HG03457 (cell line): ENCODE measurements around the gene BTBD10.
"Not testable (repeated sequence)": the region's sequence is repeated elsewhere in the genome, so short reads cannot be mapped to it uniquely, and the experiment has no call there.

ENCODE experiments used
- ATAC-seq: cut with Tn5 transposase; IDR thresholded peaks from one replicate; pipeline ENCODE4 v1.9.1; 2021; ENCODE audit warnings: moderate number of reproducible peaks; ENCODE audit not compliant: unreplicated experiment

Gene BTBD10

DNA sequence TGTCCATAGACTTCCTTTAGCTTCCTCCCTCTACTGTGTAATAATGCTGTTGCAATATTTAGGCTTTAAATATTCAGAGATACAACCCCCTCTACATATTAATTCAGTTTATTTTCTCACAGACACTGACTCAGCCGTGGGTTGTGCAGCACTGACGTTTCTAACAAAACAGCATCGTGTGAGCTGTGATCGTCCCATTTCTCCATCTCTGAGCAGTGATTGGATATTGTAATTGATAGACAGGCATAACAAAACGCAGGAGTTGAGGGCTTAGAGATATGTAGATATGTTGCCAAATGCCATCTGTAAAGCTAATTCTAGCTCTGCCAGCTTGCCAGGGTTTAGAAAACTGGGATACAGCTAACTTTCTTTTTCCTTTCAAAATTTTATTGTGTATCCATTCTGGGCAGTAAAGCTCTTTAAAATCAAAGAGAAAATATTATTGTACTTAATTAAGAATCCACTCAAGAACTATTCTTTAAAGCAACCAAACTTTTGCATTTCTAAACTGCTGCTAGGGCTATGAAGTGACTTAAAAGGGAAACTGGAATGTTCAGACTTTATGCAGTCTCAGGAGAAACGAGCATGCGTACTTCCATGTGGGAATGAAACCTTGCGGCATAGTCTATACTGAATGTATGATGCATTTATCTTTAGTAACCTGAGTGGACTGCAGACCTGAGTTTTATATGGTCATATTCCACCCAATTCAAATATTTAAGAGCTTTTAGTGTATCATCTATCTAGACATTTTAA, 22.7 kb downstream of the BTBD10 start:
- no peak for ATAC-seq

DNA sequence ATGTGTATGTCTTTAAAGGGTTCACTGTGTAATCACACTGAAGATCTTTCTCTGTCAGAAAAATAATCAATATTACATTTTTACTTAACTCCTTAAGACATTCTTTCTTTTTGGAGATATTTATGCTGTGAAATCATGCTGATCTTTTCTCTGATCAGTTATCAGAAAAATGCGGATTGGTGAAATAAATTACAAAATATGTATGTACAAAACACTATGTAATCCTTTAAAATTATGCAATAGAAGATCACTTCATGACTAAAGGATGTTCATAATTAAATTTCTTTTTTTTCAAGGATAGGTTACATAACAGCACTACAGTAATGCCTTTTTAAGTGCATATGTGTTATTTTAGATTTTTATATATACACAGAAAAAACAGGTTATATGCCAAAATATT, 24.7 kb downstream of the BTBD10 start:
- ATAC-seq: no peak

- ATAC-seq: not testable (repeated sequence)
Measured at GRCh38 chr11:13436836-13437235, 26.2 kb downstream of the BTBD10 start.

- ATAC-seq: no peak
Measured at GRCh38 chr11:13434247-13435205, 28.5 kb downstream of the BTBD10 start.

DNA sequence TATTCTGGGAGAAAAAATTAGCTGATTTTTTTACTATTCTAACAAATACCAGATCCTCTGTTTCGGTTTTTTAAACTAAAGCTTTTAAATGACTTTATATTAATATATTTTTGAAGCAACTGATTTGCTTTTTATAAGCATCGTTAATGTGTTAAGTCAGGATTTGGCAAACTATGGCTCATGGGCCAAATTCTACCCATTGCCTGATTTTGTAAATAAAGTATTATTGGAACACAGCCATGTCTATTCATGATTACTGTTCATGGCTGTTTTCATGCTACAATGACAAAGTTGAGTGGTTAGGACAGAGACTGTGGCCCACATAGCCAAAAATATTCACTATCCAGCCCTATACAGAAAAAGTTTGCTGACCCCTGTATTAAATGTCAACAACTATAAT, 29.6 kb downstream of the BTBD10 start:
- ATAC-seq: no peak

DNA sequence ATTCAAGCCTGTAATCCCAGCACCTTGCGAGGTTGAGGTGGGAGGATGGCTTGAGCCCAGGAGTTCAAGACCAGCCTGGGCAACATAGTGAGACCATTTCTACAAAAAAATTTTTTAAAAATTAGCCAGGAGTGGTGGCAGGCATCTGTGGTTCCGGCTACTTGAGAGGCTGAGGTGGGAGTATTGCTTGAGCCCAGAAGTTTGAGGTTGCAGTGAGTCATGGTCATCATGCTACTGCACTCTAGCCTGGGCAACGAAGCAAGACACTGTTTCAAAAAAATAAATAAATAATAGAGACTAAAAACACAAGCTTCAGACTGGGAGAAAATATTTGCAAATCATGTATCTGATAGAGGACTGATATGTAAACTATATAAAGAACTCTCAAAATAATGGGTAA, 33.2 kb downstream of the BTBD10 start:
- ATAC-seq: no peak

GRCh38 chr11:13429288-13429687, 33.7 kb downstream of the BTBD10 start:
- no peak for ATAC-seq

- ATAC-seq: no peak
Measured at GRCh38 chr11:13427440-13427839, 35.6 kb downstream of the BTBD10 start.

DNA sequence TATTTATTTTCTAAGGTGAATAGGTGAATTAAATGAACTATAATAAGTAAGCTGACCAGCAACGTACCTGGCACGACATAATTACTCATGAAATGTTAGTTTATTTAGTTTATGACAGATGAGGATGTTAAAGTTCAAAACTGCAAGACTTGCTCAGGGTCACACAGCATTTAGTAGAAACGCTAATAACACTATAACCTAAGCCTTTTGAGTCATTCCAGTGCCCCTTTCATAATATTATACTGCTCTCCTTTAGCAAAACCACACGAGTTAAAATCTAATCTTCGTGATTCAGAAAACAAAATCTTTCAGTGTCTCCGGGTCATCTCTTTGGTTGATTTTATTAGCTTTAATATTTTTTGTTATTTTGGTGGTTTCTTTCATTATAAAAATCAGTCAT, 39.6 kb downstream of the BTBD10 start:
- no peak for ATAC-seq

DNA sequence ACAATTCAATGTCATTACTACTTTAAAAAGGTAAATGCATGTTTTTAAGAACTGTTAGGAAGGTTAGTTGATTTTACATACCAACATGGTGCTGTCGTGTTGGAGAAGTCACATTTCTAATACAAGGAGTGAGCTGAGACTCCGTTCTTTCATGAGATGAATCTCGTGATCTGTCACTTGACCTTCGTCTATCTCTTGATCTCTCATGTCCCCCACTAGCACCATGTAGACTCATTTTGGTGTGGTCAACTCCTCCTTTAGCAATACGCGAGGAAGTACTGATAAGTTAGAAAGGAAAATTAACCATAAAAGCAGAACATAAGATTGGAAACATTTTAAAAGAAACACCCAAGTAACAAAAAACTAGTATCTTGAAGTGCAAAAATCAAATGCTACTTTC, 41.5 kb downstream of the BTBD10 start:
- no peak for ATAC-seq

- ATAC-seq: no peak
Measured at GRCh38 chr11:13415201-13415600, 47.8 kb downstream of the BTBD10 start.

- no peak for ATAC-seq
Measured at GRCh38 chr11:13405220-13405619, 57.8 kb downstream of the BTBD10 start.

- ATAC-seq: not testable (repeated sequence)
Measured at GRCh38 chr11:13398335-13398734, 64.7 kb downstream of the BTBD10 start.

- no peak for ATAC-seq
Measured at GRCh38 chr11:13391217-13391616, 71.8 kb downstream of the BTBD10 start.

DNA sequence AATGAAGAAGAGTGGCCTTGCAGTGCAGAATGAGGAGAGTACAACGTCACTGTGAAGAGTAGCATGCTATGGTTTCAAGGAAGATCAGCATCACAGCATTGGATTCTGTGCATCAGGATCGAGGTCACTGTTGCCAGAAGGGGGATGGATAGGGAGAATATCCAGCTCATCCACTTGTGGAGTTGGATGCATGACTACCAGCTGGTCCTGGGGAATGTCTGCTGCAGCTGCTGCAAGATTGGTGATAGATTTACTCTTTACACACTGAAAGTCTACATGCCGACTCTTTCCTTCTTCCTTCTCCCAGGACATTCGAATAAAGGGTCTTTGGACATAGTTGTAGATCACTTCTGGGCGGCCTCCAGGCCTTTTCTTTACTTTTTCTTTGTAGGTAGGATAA, 74.3 kb downstream of the BTBD10 start:
- ATAC-seq: no peak

DNA sequence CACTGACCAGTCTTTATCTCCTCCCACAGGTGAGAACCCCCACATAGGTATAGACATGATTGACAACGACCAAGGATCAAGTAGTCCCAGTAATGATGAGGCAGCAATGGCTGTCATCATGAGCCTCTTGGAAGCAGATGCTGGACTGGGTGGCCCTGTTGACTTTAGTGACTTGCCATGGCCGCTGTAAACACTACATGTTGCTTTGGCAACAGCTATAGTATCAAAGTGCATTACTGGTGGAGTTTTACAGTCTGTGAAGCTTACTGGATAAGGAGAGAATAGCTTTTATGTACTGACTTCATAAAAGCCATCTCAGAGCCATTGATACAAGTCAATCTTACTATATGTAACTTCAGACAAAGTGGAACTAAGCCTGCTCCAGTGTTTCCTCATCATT, 76.5 kb downstream of the BTBD10 start:
- ATAC-seq: no peak

- ATAC-seq: no peak
Measured at GRCh38 chr11:13384908-13385640, 77.9 kb downstream of the BTBD10 start.

DNA sequence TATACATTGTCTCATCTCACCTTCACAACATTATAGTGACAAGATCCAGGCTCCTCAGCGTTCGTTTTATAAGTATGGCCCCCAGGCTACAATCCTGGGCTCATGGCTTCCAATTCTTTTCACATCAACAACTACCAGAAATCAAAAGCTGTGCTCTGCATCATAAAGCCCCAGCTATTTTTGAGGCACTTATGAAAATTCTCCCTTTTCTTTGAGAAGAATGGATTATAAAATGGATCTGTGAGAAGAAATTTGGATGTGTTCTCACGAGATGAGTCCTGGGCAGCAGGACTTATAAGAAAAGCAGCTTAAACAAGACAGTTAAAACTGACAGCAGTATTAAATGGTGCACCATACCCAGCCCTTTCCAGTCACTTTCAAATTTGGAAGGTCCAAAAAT, 80.3 kb downstream of the BTBD10 start:
- no peak for ATAC-seq

GRCh38 chr11:13380731-13381130, 82.3 kb downstream of the BTBD10 start:
- ATAC-seq: no peak

DNA sequence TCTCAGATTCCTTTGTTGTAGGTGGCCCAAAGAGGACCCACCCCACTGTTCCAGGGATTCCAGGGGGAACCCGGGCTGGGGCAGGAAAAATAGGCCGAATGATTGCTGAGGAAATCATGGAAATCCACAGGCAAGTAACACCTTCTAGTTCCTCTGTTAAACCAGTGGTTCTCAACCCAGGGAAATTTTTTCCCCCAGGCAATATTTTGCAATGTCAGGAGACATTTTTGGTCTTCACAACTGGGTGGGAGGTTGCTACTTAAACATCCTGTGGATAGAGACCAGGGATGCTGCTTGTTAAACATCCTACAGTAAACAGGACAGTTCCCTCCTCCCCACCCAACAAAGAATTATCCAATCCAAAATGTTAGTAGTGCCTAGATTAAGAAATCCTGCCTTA, 84.7 kb downstream of the BTBD10 start:
- no peak for ATAC-seq

DNA sequence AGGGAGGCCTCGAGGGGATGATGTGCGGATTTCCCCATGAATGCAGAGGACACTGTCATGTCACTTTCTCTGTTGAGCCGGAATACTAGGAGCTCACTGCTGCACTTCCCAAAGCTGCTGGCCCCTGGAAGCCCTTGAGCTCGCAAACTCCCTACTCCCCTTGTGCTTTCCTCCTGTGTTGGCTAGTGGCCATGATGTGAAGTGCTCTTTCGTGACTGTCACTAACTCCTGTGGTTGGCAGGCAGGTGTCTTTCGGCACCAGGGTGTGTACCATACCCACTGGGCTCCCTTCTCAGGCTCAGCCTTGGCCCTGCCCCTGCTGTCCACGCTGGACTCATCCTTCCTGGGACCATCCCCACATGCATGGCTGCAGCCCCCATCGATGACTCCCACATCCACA, 86.2 kb downstream of the BTBD10 start:
- ATAC-seq: no peak
